OCI-LY7 (cell line): Measurements from ENCODE around the gene DVL2. TPM values are rescaled to one million over a fixed set of nuclear protein-coding genes. Genes with fewer than 3 reads are reported as not detected.

Experiments
- BruUV-seq: library from RNA; stranded (reverse); fragments of 400-500 nt; replicated peaks from 2 replicates; lab custom pipeline; 2021; lab: Mats Ljungman, UMichigan
- CTCF ChIA-PET: fragments of 300-600 bp; sonication (Branson Sonifier 250); formaldehyde crosslinking; loops from one replicate; lab custom pipeline; 2022; ENCODE audit warnings: antibody characterized with exemption; ENCODE audit not compliant: unreplicated experiment; lab: Charles Lee
- POLR2A ChIA-PET: fragments of 300-600 bp; sonication (Branson Sonifier 250); formaldehyde crosslinking; loops from one replicate; lab custom pipeline; 2022; ENCODE audit warnings: antibody characterized with exemption; lab: Charles Lee
- DNase-seq: peaks from one replicate; pipeline ENCODE4 v3.0.0-alpha.2; 2015; ENCODE audit warnings: low spot score
- H2AFZ ChIP-seq: fragments of 200-600 bp; sonication (generic), shearing (Covaris generic); 2 replicates; pipeline ENCODE4 v1.6.1; 2014; ENCODE audit warnings: mild to moderate bottlenecking, antibody characterized with exemption, low read length, moderate library complexity
- H3K27ac ChIP-seq: fragments of 200-600 bp; sonication (generic); 2 replicates; pipeline ENCODE4 v1.5.1; 2014; ENCODE audit warnings: mixed run types, low read depth, mild to moderate bottlenecking, moderate library complexity, low read length, inconsistent platforms; ENCODE audit not compliant: poor library complexity, severe bottlenecking
- H3K36me3 ChIP-seq: fragments of 200-600 bp; sonication (generic); 2 replicates; pipeline ENCODE4 v1.6.1; 2014; ENCODE audit warnings: mild to moderate bottlenecking, antibody characterized with exemption, low read length, moderate library complexity, mixed read lengths; ENCODE audit not compliant: insufficient read depth
- H3K4me1 ChIP-seq: fragments of 200-600 bp; sonication (generic); 2 replicates; pipeline ENCODE4 v1.5.1; 2014; ENCODE audit warnings: mild to moderate bottlenecking, low read length; ENCODE audit not compliant: insufficient read depth, poor library complexity, severe bottlenecking
- H3K4me2 ChIP-seq: fragments of 200-600 bp; sonication (generic); 2 replicates; pipeline ENCODE4 v1.6.1; 2014; ENCODE audit warnings: mild to moderate bottlenecking, low read length
- H3K4me3 ChIP-seq: fragments of 200-600 bp; sonication (generic); 2 replicates; pipeline ENCODE4 v1.5.1; 2014; ENCODE audit warnings: mild to moderate bottlenecking, low read depth, low read length; ENCODE audit not compliant: poor library complexity, severe bottlenecking
- H3K79me2 ChIP-seq: fragments of 200-600 bp; sonication (generic); 2 replicates; pipeline ENCODE4 v1.6.1; 2016; ENCODE audit warnings: low read depth, mild to moderate bottlenecking, low read length, moderate library complexity, mixed read lengths; ENCODE audit not compliant: insufficient read depth
- H3K9me2 ChIP-seq: fragments of 200-600 bp; sonication (generic); 2 replicates; pipeline ENCODE4 v1.6.1; 2016; ENCODE audit warnings: mild to moderate bottlenecking, low read length, mixed read lengths; ENCODE audit not compliant: insufficient read depth
- H3K9me3 ChIP-seq: fragments of 200-600 bp; sonication (generic); 2 replicates; pipeline ENCODE4 v1.6.1; 2014; ENCODE audit warnings: mild to moderate bottlenecking, mixed run types, low read length, mixed read lengths
- H4K20me1 ChIP-seq: fragments of 200-600 bp; sonication (generic); 2 replicates; pipeline ENCODE4 v1.6.1; 2014; ENCODE audit warnings: mild to moderate bottlenecking, antibody characterized with exemption, low read length, moderate library complexity, mixed read lengths; ENCODE audit not compliant: insufficient read depth
- CTCF ChIP-seq: fragments of 200-600 bp; sonication (generic); conservative IDR thresholded peaks from 2 replicates; pipeline ENCODE4 v1.5.1; 2014; ENCODE audit warnings: mild to moderate bottlenecking, antibody characterized with exemption, low read length, moderate library complexity, mixed read lengths
- EZH2phosphoT487 ChIP-seq: fragments of 200-600 bp; sonication (generic); IDR thresholded peaks from 2 replicates; pipeline ENCODE4 v1.6.1; 2018; ENCODE audit warnings: low read depth, borderline replicate concordance, mild to moderate bottlenecking, mixed run types, antibody characterized with exemption, low read length, moderate library complexity, mixed read lengths
- intact Hi-C: fragments of 100-400 bp; cut with micrococcal nuclease; formaldehyde crosslinking; loops from one replicate; pipeline ENCODE4 v1.10.0; 2022; ENCODE audit not compliant: unreplicated experiment
- total RNA-seq, 2 experiments: library from RNA; depleted of rRNA in 1 of 2; stranded (reverse); fragments of >200 nt in 1 of 2; shearing (Covaris generic) in 1 of 2; gene quantifications; 2 replicates each; pipeline ENCODE4 v1.2.3, GENCODE V29; 2014 to 2022

The DVL2 gene
- total RNA-seq, 2 experiments from 2014 or later: 98.8 to 99.9 TPM

GRCh38 chr17:7228920-7229319 is 5.4 kb downstream of the DVL2 start:
- ChIA-PET POLR2A (no interaction called here), CTCF (no interaction called here)

GRCh38 chr17:7226721-7227710 is 7.3 kb downstream of the DVL2 start:
- Histone ChIP-seq H3K36me3 (peaks cover 95% of the 10 kb centered on the region), H3K4me2 (no peak overlapping the region), H2AFZ (no peak overlapping the region), H3K4me1 (peaks cover 3% of the 10 kb centered on the region), H3K27ac (no peak overlapping the region), H3K9me2 (no peaks in the 10 kb centered on the region), H4K20me1 (peaks cover 4% of the 10 kb centered on the region), H3K79me2 (peaks cover 17% of the 10 kb centered on the region), H3K9me3 (no peaks in the 10 kb centered on the region), H3K4me3 (no peak overlapping the region)
- no peak for DNase-seq
- POLR2A ChIA-PET: no interaction called here
- CTCF ChIA-PET: no interaction called here
- no TSS peak for BruUV-seq
- intact Hi-C loops: no loop called here
- TF ChIP-seq CTCF (no peak), EZH2phosphoT487 (no peak)

More at GRCh38 chr17:7228920-7229319, 5.4 kb downstream of the DVL2 start:
- Histone ChIP-seq H3K27ac (no peak overlapping the region), H3K36me3 (peaks cover 83% of the 10 kb centered on the region), H3K4me3 (no peak overlapping the region), H2AFZ (no peak overlapping the region), H3K4me2 (no peak overlapping the region), H3K79me2 (peaks cover 36% of the 10 kb centered on the region), H3K9me3 (no peaks in the 10 kb centered on the region), H4K20me1 (peaks cover 11% of the 10 kb centered on the region), H3K4me1 (peaks cover 10% of the 10 kb centered on the region), H3K9me2 (no peaks in the 10 kb centered on the region)
- intact Hi-C loops: no loop called here
- no TSS peak for BruUV-seq
- no peak for TF ChIP-seq EZH2phosphoT487
- no peak for TF ChIP-seq CTCF
- no peak for DNase-seq
